ENCODE data around the gene C1orf159.

Gene C1orf159

DNA sequence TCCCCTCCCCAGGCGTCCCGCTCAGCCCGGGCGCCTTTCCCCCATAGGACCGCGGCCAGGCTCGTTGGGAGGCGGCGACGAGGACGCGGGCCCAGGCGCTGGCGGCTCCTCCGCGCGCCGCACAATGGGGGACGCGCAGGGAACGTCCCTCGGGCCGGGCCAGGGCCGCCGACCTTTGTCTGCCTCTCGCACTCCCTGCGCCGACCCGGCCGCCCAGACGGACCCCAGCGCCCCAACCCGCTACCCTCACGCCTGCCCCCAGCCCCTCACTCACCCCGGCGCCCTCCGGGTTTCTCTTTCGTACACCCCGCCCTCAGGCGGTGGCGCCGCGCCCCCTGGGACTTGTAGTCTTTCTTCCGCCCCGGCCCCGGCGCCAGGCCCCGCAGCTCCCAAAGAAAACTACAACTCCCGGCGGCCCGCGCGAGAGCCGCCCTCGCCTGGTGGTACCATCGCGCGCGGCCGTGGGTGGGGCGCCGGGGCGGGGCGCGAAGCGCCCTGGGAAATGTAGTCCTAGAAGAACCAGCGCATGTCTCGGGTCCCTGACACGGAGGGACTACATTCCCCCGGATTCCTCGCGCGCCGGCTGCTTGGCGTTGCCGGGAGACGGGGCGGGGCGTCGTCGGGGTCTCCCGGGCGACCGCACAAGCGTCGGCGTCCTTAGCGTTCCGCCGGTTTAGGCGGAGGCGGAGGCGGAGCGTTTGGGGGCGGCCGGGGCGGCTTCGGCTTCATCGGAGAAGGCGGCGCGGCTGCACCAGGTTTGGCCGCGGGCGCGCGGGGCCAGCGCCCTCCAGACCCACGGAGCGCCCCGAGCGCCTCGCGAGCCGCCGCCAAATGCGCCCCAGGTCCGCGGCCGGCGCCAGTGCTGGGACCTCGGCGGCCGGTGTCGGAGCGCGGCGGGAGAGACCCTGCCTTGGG lies at the start of gene C1orf159:
C1orf159 (minus strand) TSS at position 304 of the 915 bp plus-strand sequence. CDS start 24,546 bp downstream, outside the sequence.
- TF ChIP-seq, protein P1, sequence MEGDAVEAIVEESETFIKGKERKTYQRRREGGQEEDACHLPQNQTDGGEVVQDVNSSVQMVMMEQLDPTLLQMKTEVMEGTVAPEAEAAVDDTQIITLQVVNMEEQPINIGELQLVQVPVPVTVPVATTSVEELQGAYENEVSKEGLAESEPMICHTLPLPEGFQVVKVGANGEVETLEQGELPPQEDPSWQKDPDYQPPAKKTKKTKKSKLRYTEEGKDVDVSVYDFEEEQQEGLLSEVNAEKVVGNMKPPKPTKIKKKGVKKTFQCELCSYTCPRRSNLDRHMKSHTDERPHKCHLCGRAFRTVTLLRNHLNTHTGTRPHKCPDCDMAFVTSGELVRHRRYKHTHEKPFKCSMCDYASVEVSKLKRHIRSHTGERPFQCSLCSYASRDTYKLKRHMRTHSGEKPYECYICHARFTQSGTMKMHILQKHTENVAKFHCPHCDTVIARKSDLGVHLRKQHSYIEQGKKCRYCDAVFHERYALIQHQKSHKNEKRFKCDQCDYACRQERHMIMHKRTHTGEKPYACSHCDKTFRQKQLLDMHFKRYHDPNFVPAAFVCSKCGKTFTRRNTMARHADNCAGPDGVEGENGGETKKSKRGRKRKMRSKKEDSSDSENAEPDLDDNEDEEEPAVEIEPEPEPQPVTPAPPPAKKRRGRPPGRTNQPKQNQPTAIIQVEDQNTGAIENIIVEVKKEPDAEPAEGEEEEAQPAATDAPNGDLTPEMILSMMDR (conservative IDR thresholded peaks at IDR 0.05; ENCODE audit: low read depth, low read length): no peak
- H2AFZ ChIP-seq (ENCODE audit: low read depth): peak within 1 kb of the TSS; percentile 66

DNA sequence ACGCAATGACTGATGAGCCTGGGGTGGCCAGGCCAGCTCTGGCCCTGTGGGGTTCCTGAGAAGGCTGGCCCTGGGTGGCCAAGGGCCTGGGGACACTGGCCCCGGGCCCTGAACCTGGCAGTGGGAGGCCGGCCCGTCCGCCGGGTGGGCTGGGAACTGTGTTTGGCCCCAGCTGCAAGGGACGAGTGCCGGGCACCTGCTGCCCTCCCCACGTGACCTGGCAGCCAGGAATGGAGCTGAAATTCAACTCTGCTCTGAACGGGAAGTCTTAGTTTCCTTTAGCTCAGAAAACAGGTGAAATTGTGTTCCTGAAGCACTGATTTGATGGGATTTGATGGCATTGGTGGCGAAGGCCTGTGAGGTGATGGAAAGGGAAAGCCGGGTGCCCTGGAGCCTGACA lies 49.6 kb upstream of the C1orf159 start:
- no peak overlapping the region for H3K9ac ChIP-seq
- peaks cover 9% of the 10 kb centered on the region for H3K4me1 ChIP-seq (ENCODE audit: low read depth, poor library complexity, severe bottlenecking)
- H3K4me2 ChIP-seq: no peak overlapping the region
- no peak overlapping the region for H3K4me3 ChIP-seq (IDR thresholded peaks at IDR 0.05; ENCODE audit: insufficient read depth, low read depth, low read length)
- peaks cover 95% of the 10 kb centered on the region for H3K27me3 ChIP-seq (ENCODE audit: insufficient read depth, low read depth)
- no peaks in the 10 kb centered on the region for H3K79me2 ChIP-seq (ENCODE audit: insufficient read depth, low read depth)
- no peaks in the 10 kb centered on the region for H3K36me3 ChIP-seq (ENCODE audit: insufficient read depth)
- no peak overlapping the region for H2AFZ ChIP-seq (ENCODE audit: low read depth)
- TF ChIP-seq, protein P1 (conservative IDR thresholded peaks at IDR 0.05; ENCODE audit: low read depth, low read length): no peak
- H4K20me1 ChIP-seq (ENCODE audit: insufficient read depth): no peaks in the 10 kb centered on the region
- H3K27ac ChIP-seq: no peak overlapping the region

More for the DNA sequence above, at the start of gene C1orf159:
- H4K20me1 ChIP-seq (ENCODE audit: insufficient read depth): no peaks in the 10 kb centered on the region
- H3K27me3 ChIP-seq (ENCODE audit: insufficient read depth, low read depth): peaks cover 40% of the 10 kb centered on the region
- peak within 1 kb of the TSS; percentile 71 for H3K4me2 ChIP-seq
- no peak within 1 kb of the TSS for H3K4me3 ChIP-seq (IDR thresholded peaks at IDR 0.05; ENCODE audit: insufficient read depth, low read depth, low read length)
- no peak within 1 kb of the TSS for H3K27ac ChIP-seq
- H3K9ac ChIP-seq: peak within 1 kb of the TSS; percentile 53; the same call in 1 of the 2 replicates
- no peaks in the 10 kb centered on the region for H3K36me3 ChIP-seq (ENCODE audit: insufficient read depth)
- no peaks in the 10 kb centered on the region; the same call in 1 of the 2 replicates for H3K79me2 ChIP-seq (ENCODE audit: insufficient read depth, low read depth)
- H3K4me1 ChIP-seq (ENCODE audit: low read depth, poor library complexity, severe bottlenecking): peaks cover 7% of the 10 kb centered on the region

DNA sequence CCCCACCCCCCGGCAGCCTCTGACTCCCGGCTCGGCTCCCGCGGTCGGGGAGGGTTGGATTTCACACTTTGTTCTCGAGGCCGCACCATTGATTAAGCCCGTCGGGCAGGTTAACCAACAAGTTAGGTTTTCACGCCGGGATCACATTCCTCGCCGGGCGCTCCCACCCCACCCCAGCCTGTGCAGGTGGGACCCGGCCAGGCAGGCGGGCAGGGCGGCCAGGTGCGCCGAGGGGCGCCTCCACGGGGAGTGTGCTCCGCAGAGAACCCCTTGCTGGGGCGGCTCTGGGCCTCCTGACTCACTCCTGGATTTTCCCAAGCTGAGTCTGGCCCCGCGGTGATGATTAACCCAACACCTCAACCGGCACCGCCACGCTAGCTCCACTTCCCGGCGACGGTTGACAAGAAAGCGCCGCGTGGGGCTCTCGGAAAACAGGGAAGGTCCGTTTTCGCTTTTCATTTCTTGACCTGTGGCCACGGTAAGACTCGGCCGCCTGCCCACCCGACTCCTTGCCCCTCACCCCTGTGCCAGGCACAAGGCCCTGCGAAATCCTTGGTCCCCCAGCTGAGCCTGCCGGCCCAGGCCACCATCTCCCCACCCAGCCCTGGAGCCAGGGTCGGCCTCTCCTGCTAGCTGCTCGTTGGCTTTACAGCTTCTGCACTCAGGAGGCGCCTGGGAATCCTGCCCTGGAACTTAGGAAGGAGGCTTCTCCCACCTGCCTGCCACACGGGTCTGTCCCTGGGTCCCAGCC lies 49.0 kb upstream of the C1orf159 start:
- H2AFZ ChIP-seq (ENCODE audit: low read depth): no peak overlapping the region
- H3K79me2 ChIP-seq (ENCODE audit: insufficient read depth, low read depth): no peaks in the 10 kb centered on the region
- no peak overlapping the region for H3K9ac ChIP-seq
- no peak overlapping the region for H3K4me2 ChIP-seq
- peaks cover 89% of the 10 kb centered on the region for H3K27me3 ChIP-seq (ENCODE audit: insufficient read depth, low read depth)
- peaks cover 6% of the 10 kb centered on the region for H3K4me1 ChIP-seq (ENCODE audit: low read depth, poor library complexity, severe bottlenecking)
- TF ChIP-seq, protein P1 (conservative IDR thresholded peaks at IDR 0.05; ENCODE audit: low read depth, low read length): no peak
- no peaks in the 10 kb centered on the region for H4K20me1 ChIP-seq (ENCODE audit: insufficient read depth)
- H3K4me3 ChIP-seq (IDR thresholded peaks at IDR 0.05; ENCODE audit: insufficient read depth, low read depth, low read length): no peak overlapping the region
- no peaks in the 10 kb centered on the region for H3K36me3 ChIP-seq (ENCODE audit: insufficient read depth)
- H3K27ac ChIP-seq: no peak overlapping the region

DNA sequence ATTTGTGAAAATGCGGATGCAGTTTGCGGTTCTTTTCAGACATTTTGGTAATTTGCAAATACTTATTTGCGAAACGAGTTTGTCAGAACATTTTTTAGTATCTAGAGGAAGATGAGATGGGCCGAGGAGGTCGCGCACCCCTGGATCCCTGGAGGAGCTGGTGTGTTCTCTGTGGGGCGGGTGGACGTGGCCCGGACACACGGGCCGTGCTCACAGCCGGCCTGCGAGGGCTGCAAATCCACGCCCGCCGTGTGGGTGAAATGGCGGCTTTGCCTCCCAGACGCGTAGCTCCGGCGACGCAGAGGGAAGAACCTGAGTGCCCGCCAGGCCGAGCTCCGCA lies 48.4 kb upstream of the C1orf159 start:
- TF ChIP-seq, protein P1 (conservative IDR thresholded peaks at IDR 0.05; ENCODE audit: low read depth, low read length): no peak
- no peaks in the 10 kb centered on the region for H3K36me3 ChIP-seq (ENCODE audit: insufficient read depth)
- H3K27me3 ChIP-seq (ENCODE audit: insufficient read depth, low read depth): peaks cover 84% of the 10 kb centered on the region
- no peak overlapping the region for H3K9ac ChIP-seq
- no peaks in the 10 kb centered on the region for H3K79me2 ChIP-seq (ENCODE audit: insufficient read depth, low read depth)
- no peak overlapping the region for H3K4me2 ChIP-seq
- no peak overlapping the region for H2AFZ ChIP-seq (ENCODE audit: low read depth)
- no peak overlapping the region for H3K4me3 ChIP-seq (IDR thresholded peaks at IDR 0.05; ENCODE audit: insufficient read depth, low read depth, low read length)
- H3K27ac ChIP-seq: no peak overlapping the region
- no peaks in the 10 kb centered on the region for H4K20me1 ChIP-seq (ENCODE audit: insufficient read depth)
- H3K4me1 ChIP-seq (ENCODE audit: low read depth, poor library complexity, severe bottlenecking): peaks cover under 1% of the 10 kb centered on the region

Measured in KMS-11 (cell line).